Amniotic epithelial cell (primary cell): Measurements from ENCODE around the gene KIF17.
A peak's percentile ranks its signal among the peaks of the same experiment; 100 is the strongest.
"Not testable (repeated sequence)": the region's sequence is repeated elsewhere in the genome, so short reads cannot be mapped to it uniquely, and the experiment has no call there.

Experiments
- DNase-seq: peaks from one replicate; pipeline ENCODE4 v3.0.0-alpha.2; 2010; ENCODE audit warnings: low read depth

KIF17 gene

GRCh38 chr1:20727746-20728316, 10.0 kb upstream of the KIF17 start:
- peak; percentile 16 for DNase-seq

GRCh38 chr1:20726932-20727745, 9.3 kb upstream of the KIF17 start:
- no peak for DNase-seq

GRCh38 chr1:20726118-20726911, 8.5 kb upstream of the KIF17 start:
- no peak for DNase-seq

GRCh38 chr1:20725189-20726117, 7.6 kb upstream of the KIF17 start:
- peak; percentile 50 for DNase-seq

GRCh38 chr1:20724364-20725188, 6.8 kb upstream of the KIF17 start:
- DNase-seq: no peak

GRCh38 chr1:20723537-20724363, 5.9 kb upstream of the KIF17 start:
- no peak for DNase-seq

GRCh38 chr1:20723159-20723536, 5.3 kb upstream of the KIF17 start:
- DNase-seq: no peak

GRCh38 chr1:20721117-20722061, 3.6 kb upstream of the KIF17 start:
- DNase-seq: no peak

GRCh38 chr1:20720631-20721091, 2.9 kb upstream of the KIF17 start:
- DNase-seq: no peak

GRCh38 chr1:20719871-20720620, 2.2 kb upstream of the KIF17 start:
- no peak for DNase-seq

- DNase-seq: no peak
These were observed 1.5 kb upstream of the KIF17 start for GRCh38 chr1:20719261-20719660.

GRCh38 chr1:20718343-20718882, 606 bp upstream of the KIF17 start:
- DNase-seq: not testable (repeated sequence)

- DNase-seq: no peak
These were observed 1.6 kb downstream of the KIF17 start for GRCh38 chr1:20716232-20716631.

- DNase-seq: no peak
These were observed 2.4 kb downstream of the KIF17 start for GRCh38 chr1:20715406-20715805.

- no peak for DNase-seq
These were observed 4.4 kb downstream of the KIF17 start for GRCh38 chr1:20713440-20713839.

- DNase-seq: no peak
These were observed 5.6 kb downstream of the KIF17 start for GRCh38 chr1:20712215-20712577.

GRCh38 chr1:20711285-20712214, 6.3 kb downstream of the KIF17 start:
- DNase-seq: no peak
